GM19238 (cell line): Measurements from ENCODE around the gene GRIK1.

Experiments
- DNase-seq: peaks from one replicate; pipeline ENCODE4 v3.0.0; 2011; ENCODE audit warnings: low spot score; ENCODE audit not compliant: insufficient read length

GRIK1 gene

DNA sequence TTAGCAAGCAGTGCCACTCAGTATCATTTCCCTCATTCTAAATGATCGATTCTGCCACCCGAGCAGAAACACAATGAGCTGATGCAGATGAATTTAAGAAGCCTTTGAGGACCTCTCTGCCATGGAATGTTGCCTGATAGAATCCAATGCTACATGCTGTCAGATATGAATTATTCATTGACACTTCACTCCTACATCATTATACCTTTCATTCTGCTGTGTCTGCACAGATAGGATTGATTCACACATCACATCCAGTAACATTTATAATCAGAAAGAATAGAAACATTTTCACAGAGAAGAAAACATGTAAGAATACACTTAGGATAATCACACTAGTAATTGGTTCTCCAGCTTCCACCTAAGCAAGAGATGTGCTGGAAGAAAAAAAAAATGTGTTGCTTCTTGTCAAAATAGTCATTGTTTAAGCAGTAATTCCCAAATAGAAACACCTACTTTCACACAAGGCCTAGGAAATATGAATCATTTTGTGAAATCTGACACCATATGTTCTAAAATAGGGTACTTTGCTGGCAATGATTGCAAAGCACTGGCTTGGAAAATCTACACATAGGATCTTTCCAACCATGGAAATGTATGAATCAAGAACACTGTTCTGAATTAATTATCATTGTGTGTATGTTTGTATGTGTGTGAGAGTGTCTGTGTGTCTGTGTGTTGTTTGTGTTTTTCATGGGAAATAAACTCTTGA lies 110.1 kb downstream of the GRIK1 start:
- no peak for DNase-seq

DNA sequence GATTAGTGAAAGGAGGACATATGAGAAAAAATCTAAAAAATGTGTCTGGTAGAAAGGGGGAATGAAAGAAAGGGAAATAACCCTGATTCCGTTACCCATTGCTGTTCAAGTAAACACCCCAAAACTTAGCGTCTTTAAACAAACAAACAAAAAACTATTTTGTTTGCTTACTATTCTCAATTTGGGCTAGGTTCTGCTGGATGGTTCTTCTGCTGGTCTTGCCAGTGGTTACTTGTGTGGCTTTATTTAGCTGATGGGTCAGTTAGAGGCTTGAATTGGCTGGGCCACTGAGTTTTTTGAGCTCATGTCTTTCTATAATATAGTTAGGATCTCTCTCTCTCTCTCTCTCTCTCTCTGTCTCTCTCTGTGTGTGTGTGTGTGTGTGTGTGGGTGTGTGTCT lies 112.1 kb downstream of the GRIK1 start:
- DNase-seq, result no peak

DNA sequence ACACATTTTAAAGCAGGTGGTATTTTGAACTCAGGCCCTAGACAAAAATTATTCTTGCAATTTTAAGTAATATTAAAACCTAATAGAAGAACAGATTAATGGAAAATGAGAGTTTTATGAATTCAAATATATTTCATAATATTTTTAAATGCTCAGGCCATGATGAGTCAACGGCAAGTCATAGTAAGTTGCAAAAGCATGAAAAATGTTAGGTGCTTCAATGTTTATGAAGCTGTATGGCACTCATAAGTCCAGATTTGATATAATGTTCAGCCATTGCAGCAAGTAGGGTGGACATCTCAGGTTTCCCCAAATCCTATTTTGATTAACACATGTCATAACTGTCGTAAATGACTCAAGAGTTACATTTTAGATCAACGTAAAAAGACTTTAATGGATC lies 112.6 kb downstream of the GRIK1 start:
- no peak for DNase-seq

DNA sequence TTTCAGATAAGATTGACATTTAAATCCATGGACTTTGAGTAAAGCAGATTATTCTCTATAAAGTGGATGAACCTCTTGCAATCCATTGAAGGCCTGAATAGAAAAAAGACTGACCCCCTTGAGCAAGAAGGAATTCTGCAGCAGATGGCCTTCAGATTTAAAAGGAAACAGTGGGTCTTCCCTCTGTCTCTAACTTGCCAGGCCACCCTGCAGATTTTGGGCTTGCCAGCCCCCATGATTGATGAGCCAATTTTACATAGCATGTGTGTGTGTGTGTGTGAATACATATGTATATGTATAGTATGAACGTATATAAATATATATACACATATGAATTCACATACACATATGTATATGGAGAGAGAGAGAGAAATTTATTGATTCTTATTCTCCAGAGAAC lies 113.4 kb downstream of the GRIK1 start:
- no peak for DNase-seq

DNA sequence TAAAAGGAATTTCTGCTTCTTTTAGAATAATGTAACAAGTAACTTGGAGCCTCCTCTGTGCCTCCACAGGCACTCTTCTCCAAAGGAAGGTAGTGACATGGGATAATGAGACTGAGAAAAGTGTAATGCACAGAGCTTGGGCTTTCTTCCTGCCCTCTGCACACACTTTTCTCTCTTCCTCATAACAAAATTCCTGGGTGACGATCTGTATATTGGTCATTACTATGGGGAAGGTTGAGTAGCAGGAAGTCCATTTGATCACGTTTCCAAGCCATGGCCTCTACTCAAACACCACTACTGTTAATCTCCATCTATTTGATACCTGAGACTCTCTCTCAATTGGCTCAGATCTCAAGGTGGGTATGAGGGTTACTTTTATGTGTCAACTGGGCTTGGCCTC lies 113.9 kb downstream of the GRIK1 start:
- no peak for DNase-seq

DNA sequence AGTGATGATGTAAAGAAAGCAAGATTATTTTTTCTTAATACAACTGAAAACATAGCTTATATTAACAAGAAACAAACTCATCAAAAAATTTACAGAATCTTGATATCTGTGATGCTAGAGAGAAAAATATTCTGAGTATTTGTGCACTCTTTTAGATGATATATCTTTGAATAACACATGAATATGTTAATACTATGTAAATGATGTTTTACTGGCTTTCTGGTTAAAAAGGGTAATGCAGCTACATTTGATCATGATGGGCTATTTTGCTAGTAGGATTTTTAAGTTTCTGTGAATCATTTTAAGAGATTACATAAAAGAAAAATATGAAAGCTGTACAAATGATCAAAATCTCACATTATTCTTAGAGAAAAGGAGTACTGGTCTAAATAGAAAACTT lies 114.5 kb downstream of the GRIK1 start:
- no peak for DNase-seq

DNA sequence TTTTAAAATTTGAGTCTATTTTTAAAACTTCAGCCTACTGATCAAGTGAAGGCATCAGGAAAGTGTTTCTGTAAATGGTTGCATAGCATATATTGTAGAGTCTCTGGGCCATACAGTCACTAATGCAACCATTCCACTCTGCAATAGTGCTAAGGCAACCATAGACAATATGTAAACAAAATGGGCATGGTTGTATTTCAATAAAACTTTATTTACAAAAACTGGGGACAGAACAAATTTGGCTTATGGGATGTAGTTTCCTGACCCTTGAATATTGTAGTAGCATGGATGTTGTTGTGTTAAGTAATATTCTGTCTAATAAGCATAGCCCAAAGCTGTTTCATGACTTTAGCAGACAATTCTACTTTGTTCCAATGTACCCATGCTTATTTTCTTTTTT lies 117.7 kb downstream of the GRIK1 start:
- DNase-seq, result no peak

DNA sequence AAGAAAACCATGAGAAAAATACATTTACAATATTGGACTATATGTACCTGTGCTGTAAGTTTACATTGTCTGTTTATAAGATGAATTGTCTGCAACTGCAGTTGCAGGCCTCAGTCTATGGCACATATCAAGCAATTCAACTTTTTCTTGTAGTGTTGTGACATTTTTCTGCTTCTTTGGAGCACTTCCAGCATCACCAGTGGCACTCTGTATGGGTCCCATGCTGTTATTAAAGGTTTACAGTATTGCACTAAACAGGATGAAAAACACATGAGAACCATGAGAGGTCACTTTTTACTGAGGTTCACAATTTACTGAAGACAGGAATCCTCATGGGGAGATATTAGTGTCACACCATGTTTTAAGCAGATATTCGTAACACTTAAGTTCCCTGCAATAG lies 118.6 kb downstream of the GRIK1 start:
- DNase-seq, result no peak

DNA sequence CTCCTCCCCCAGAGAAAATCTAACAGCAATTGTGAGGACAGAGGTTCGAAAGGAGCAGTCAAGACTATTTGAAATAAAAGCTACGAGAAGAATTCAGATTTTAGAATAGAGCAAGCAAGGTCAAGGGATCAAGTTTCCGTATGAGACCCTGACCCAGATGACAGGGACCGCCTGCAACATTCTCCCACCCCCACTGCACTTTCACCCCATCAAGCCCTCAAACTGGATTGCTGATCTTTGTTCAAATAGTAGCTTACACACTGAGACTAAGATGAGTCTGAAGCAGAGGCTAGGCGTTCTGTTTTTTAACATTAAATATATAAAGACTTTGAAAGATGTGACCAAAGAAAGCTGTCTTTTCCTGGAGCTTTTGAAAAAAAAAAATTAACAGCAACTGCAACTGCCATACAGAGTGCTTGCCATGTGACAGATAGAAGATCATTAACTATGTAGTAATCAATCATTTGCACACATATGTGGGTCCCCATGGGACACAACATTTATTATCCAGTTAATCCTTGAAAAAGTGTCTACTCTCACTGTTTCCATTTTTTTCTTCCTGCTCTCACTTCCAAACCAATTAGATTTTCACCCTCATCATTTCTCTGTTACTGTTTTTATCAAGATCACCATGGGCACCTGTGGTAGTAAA lies 120.0 kb downstream of the GRIK1 start:
- DNase-seq, result no peak

DNA sequence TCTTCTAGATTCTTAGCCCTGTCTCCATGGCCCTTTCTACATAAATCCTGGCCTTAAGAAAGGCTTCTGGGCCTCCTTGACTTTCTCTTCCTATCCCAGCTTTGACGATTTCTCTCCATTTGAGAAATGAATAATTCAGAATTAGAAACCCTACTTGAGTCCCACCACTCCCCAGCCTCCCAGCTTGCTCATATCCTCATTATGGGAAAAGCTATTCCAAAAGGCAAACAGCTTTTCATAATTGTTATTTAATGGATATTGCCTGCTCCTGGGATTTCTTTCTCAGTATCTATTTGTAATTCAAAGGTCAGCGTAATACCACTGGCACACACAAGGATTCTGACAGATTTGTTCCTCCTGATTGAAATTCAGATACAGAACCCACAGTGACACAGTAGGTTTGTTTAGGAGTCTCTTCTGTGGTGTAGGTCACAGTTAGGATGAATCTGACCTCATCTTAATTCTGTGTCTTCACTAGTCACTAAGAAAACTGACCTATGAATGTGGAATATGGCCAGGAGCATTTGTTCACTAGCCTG lies 121.3 kb downstream of the GRIK1 start:
- no peak for DNase-seq

DNA sequence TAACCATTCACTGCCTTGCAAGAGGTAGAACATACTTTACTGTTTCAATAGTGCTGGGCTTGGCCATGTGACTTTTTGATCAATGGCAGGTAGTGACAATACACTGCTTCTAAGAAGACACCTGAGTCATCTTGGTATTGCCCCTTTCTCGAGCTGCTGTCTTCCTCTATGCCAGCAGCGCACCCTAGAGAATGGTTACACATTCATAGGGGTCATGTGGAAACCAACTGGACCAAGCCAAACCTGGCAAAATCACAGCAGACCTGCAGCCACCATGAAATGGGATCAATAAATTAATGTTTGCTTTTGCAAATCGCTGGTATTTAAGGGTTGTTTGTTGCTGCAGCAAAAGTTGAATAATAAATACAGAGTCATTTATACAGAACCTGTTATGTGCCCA lies 122.3 kb downstream of the GRIK1 start:
- no peak for DNase-seq

DNA sequence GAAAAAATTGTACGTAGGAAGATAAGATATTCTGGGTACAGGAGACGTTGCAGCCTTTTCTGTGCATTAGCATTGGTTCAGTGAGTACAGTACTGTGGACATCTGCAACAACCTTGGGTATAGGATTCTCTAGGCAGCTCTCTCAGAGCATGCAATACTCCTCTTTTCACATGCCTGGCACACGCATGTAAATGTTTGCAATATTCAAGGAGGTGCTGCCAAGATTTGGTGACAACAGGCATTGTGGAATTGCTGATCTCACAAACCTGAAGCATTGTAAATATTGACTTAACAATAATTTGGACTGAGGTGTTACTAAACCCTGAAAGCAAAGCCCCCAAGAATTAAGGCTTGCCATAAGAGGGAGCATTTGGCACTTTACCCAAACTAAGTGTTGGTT lies 126.8 kb downstream of the GRIK1 start:
- DNase-seq, result no peak

DNA sequence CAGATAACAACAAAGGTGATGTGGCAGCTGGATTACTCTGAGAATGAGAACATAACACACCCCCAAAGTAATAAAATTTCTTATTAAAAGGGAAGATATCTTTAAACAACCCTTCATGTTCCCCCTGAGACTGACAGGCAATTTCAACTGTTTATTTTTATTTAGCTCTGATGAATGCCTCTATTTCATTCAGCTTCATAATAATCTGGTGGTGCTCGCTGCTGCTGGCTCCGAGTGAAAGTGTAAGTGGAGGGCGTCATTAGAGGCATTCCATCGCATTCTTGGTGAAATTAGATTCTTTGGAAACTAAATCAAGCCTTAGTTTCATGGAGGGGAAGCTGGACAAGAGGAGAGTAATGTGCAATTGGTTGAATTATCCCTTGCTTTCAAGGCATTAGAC lies 128.9 kb downstream of the GRIK1 start:
- DNase-seq, result no peak

DNA sequence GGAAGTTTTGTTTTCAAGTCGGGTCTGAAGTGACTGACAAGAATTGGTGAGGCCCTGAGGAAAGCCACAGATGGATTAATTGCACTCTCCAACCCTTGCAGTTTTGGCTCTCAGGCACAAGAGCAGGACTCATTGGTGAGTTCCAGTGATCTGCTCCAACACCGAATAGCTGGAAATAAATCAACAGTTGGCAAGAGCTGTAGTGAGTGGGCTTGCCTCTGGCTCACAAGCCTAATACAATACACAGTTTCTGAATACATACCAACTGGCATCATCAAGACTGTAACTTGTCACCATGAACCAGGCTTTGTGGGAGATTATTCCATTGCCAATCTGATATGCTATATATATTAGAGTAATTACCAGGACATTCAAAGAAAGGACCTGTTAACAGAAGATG lies 131.6 kb downstream of the GRIK1 start:
- DNase-seq, result no peak

DNA sequence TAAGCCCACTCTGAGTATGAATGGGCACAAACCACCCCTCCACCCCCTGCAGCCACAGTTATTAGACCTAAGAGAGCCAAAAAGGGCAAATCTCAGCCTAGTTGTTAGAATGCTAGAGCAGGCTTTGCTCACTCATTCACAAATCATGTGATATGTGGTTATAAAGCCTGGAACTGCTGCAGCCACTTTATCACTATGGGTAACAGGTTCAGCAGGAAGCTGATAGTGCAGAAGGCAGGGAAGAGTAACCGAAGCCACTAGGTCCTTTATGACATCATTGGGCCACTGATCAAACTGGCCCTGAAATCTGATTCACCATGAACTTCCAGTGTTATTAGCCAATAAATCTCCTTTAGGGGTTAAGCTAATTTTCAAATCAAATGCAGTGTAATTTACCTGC lies 134.7 kb downstream of the GRIK1 start:
- DNase-seq, result no peak

DNA sequence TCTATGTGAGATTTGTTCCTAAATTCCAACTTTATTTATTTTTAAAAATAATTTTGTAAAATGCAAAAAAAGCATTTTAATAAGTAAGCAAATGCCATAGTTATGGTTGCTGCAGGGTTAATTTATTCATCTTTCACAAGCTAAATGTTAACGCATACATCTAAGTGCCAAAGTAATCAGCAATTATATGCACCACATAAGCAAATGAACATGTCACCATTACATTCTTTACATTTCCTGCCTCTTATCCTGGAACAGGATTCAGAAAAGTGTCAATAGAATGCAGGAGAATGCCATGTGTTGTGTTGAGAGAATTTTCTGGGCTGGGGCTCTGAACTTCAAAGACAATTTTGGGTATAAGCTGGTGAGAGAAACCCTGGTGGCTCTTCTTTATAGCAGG lies 136.6 kb downstream of the GRIK1 start:
- DNase-seq, result no peak

DNA sequence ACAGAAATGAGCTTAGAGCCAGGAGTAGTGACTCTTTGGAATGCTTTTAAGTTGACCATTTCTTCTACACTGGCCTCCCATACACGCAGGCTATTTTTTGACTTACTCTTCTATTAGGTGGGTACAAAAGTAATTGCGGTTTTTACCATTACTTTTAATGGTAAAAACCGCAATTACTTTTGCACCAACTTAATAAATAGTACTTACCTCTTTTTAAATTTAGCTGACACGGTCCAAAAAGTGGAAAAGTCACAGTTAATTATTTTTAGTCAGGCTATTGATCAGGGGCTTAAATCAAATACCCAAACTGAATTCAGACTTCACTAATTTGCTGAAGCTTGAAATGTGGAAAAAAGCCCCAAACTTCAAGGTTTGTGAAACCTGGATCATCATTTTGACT lies 138.7 kb downstream of the GRIK1 start:
- DNase-seq, result no peak

DNA sequence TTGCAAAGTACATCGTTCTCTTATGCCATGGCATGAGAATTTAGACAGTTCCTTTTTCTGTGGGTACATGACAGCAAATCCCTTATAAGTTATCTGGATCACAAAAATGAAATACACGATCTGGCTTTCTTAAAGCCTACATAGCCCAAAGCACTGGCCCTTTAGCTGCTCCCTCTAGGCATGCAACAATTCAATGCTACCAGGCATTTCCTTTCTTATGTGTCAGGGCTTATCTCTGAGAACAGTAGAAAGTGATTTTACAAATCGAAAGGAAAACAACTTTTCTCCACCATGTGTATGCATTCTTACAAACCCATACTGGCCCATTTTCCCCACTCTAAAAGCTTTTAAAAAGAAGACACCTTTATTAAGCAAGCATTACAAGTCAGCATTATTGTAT lies 139.7 kb downstream of the GRIK1 start:
- DNase-seq, result no peak

DNA sequence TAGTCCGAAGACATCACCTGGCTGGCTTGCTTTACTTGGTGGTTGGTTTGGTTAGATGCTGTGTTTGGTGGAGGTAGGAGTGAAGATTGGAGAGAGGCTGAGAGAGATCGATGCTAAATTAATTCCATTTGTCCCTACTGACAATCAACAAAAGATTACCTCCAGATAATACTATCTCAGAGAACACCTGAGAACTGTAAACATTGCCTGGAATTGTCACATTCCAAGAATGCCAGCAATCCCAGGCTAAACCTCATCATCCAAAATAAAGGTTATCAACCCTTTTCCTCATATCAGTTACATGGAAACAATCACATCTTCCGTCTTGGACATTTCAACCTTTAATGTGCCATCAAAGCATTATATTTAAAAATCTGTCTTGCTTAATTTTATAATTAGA lies 141.0 kb downstream of the GRIK1 start:
- no peak for DNase-seq

DNA sequence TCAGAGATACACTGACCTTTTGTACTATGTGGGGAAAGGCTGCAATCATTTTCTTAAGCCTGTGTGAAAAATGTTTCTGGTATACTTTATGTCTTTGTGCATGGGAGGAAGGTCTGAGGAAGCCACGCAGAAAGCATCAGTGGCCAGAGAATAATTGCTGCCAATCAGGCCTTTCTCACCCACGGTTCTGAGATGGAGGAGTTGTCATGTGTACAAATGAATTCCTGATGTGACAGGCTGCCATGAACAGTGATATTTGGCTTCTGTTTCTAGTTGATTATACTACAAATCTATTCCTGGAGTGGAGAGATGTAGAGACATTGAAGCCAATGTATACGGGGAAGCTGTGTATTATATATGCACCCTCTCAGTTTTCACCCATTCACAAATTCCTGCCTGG lies 142.6 kb downstream of the GRIK1 start:
- no peak for DNase-seq

DNA sequence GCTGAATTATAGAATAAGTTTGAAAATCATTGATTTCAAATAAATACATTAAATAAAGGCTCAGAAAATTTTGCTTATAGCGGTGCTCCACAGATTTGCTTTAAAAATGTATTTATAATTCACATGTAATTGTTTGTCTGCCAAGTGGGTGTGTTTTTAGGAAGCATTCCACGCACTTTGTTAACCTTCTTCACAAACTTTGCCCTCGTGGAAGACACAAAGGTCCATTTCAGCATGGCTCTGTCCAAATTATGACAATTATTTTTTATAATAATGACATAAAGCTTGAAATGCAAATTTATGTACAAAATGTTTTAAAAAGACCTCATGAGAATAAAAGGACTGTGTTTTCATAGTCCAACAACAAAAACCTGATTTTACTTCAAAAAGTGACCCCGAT lies 146.1 kb downstream of the GRIK1 start:
- no peak for DNase-seq

DNA sequence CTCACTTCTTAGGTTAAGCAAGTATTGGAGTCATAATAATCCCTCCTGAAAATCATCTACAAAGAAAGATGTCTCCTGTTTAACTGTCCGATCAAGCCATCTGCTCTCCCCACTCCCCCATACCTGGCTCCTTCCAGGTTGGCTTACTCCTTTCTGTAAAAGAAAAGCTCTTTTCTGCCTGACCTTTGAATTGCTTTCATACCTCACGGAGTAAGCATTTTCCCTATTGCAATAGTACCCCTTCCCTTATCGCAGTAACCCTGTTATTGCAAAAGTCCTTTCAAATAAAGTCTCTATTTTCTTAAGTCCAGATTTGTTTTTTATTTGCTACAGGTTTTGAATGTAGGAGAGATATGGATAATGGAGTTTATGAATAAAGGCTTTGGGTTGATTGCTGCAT lies 150.4 kb downstream of the GRIK1 start:
- DNase-seq, result no peak

DNA sequence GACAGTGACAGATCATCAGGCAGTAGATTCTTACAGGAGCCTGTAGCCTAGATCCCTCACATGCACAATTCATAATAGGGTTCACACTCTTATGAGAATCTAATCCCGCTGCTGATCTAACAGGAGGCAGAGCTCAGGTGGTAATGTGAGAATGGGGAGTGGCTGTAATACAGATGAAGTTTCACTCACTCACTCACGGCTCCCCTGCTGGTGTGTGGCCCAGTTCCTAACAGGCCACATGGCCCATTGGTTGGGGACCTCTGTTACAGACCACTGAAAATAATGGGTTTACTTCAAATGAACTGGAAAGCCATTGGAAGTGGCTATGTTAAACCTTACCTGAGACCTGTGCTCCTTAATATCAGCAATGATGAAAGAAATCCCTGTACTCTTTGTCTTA lies 151.0 kb downstream of the GRIK1 start:
- no peak for DNase-seq
